ENCODE measurements around the gene EHMT2.

- TF ChIP-seq YY1 (IDR thresholded peaks at IDR 0.05; ENCODE audit: extremely low read depth, insufficient replicate concordance, low read depth, low read length), result peak; percentile 8
- no peak for TF ChIP-seq CTCF (IDR thresholded peaks at IDR 0.05 in 2 of 3, conservative IDR thresholded peaks at IDR 0.05 in 1 of 3; ENCODE audit: borderline replicate concordance in 1 of 3, insufficient read depth in 1 of 3, low read depth in 2 of 3, low read length in 2 of 3)
- TF ChIP-seq ZBTB33 (IDR thresholded peaks at IDR 0.05; ENCODE audit: extremely low read depth, insufficient replicate concordance, low read length), result no peak
- no peak for TF ChIP-seq POLR2A (IDR thresholded peaks at IDR 0.05; ENCODE audit: borderline replicate concordance, extremely low read depth, insufficient read depth, insufficient read length)
- TF ChIP-seq POLR2AphosphoS5 (IDR thresholded peaks at IDR 0.05; ENCODE audit: low read depth, low read length), result peak; percentile 82
- no peak for TF ChIP-seq EZH2phosphoT487 (IDR thresholded peaks at IDR 0.05; ENCODE audit: borderline replicate concordance)
- no peak for TF ChIP-seq EZH2 (IDR thresholded peaks at IDR 0.05)
- TF ChIP-seq RAD21 (IDR thresholded peaks at IDR 0.05; ENCODE audit: low read depth), result peak; percentile 64
- TF ChIP-seq ATF3 (IDR thresholded peaks at IDR 0.05), result no peak
- peak; percentile 50; the same call in 1 of the 2 replicates for TF ChIP-seq MAX (IDR thresholded peaks at IDR 0.05)
- TF ChIP-seq SRF (IDR thresholded peaks at IDR 0.05; ENCODE audit: low read depth), result no peak
- no peak for TF ChIP-seq REST (IDR thresholded peaks at IDR 0.05; ENCODE audit: low read depth)
Observed at GRCh38 chr6:31901953-31902643, 4.6 kb upstream of the EHMT2 start, which contains the start of gene ZBTB12.

Data from HCT116 (cell line).